GM12865 (cell line): ENCODE results near the gene SCFD2.

Experiments
- DNase-seq: peaks from one replicate; pipeline ENCODE4 v3.0.0; 2010; ENCODE audit warnings: low read depth
- H3K4me3 ChIP-seq: 2 replicates; pipeline ENCODE4 v1.5.1; 2011; ENCODE audit warnings: mild to moderate bottlenecking, low read depth, low read length, control low read depth
- CTCF ChIP-seq: IDR thresholded peaks from 2 replicates; pipeline ENCODE4 v1.5.1; 2011; ENCODE audit warnings: low read length, control low read depth, low read depth, inconsistent platforms; ENCODE audit not compliant: insufficient read depth; ENCODE audit errors: missing control alignments

The SCFD2 gene

GRCh38 chr4:53089936-53090729 lies 275.7 kb downstream of the SCFD2 start:
- DNase-seq: no peak
- no peak overlapping the region for H3K4me3 ChIP-seq
- TF ChIP-seq CTCF: no peak

GRCh38 chr4:53088152-53088551 lies 277.7 kb downstream of the SCFD2 start:
- no peak for DNase-seq
- TF ChIP-seq CTCF: no peak
- H3K4me3 ChIP-seq: no peak overlapping the region

- no peak for DNase-seq
- no peak for TF ChIP-seq CTCF
- no peak overlapping the region for H3K4me3 ChIP-seq
Measured at GRCh38 chr4:53076374-53076958, 289.4 kb downstream of the SCFD2 start.

GRCh38 chr4:53075162-53075785 lies 290.6 kb downstream of the SCFD2 start:
- TF ChIP-seq CTCF: no peak
- no peak overlapping the region for H3K4me3 ChIP-seq
- peak; percentile 32 for DNase-seq

GRCh38 chr4:53068755-53069330 lies 297.0 kb downstream of the SCFD2 start:
- TF ChIP-seq CTCF: no peak
- no peak for DNase-seq
- no peak overlapping the region for H3K4me3 ChIP-seq

GRCh38 chr4:53067125-53067802 lies 298.6 kb downstream of the SCFD2 start:
- no peak overlapping the region for H3K4me3 ChIP-seq
- no peak for DNase-seq
- TF ChIP-seq CTCF: no peak
